Naive thymus-derived CD4-positive, alpha-beta T cell (primary cell): ENCODE measurements around the gene TMEM33. TPM values are rescaled to one million over a fixed set of nuclear protein-coding genes. Genes with fewer than 3 reads are reported as not detected.

ENCODE experiments used
- ATAC-seq: fragments of 150-1000 bp; cut with Tn5 transposase; 2 replicates; pipeline ENCODE4 v1.10.0; 2021; ENCODE audit warnings: mild to moderate bottlenecking, moderate library complexity
- CTCF ChIA-PET: fragments of 350-600 bp; sonication (Branson Sonifier 250); formaldehyde crosslinking; loops from one replicate; lab custom pipeline; 2021; ENCODE audit warnings: antibody characterized with exemption; lab: Charles Lee
- POLR2A ChIA-PET: fragments of 350-600 bp; sonication (Branson Sonifier 250); formaldehyde crosslinking; loops from one replicate; lab custom pipeline; 2021; ENCODE audit warnings: antibody characterized with exemption, inconsistent platforms; lab: Charles Lee
- DNase-seq, 9 donors: peaks; one replicate each; pipeline versions ENCODE4 v3.0.0 to v3.0.0-alpha.2; 2020 to 2022; ENCODE audit warnings: mixed read lengths in 1 of 9
- H3K27ac ChIP-seq: one replicate; pipeline ENCODE4 v1.7.0; 2013; ENCODE audit warnings: mild to moderate bottlenecking, low read depth, low read length, moderate library complexity
- H3K27me3 ChIP-seq, 2 donors: one replicate each; pipeline ENCODE4 v1.7.0; 2013; ENCODE audit warnings: low read length in 2 of 2, mild to moderate bottlenecking in 2 of 2, moderate library complexity in 2 of 2; ENCODE audit not compliant: control insufficient read depth in 2 of 2, insufficient read depth in 2 of 2
- H3K36me3 ChIP-seq, 3 experiments: 1 replicate in 2 of 3; 2 replicates in 1 of 3; pipeline ENCODE4 v1.7.0; 2013; ENCODE audit warnings: low read length in 3 of 3, mild to moderate bottlenecking in 3 of 3, moderate library complexity in 1 of 3; ENCODE audit not compliant: insufficient read depth in 3 of 3, control insufficient read depth in 2 of 3
- H3K4me1 ChIP-seq, 2 donors: one replicate each; pipeline ENCODE4 v1.7.0; 2013; ENCODE audit warnings: low read length in 2 of 2, mild to moderate bottlenecking in 2 of 2, moderate library complexity in 1 of 2; ENCODE audit not compliant: control insufficient read depth in 2 of 2, insufficient read depth in 2 of 2
- H3K4me3 ChIP-seq: 2 replicates; pipeline ENCODE4 v1.7.0; 2013; ENCODE audit warnings: mild to moderate bottlenecking, low read length
- H3K9me3 ChIP-seq, 3 experiments: 1 replicate in 2 of 3; 2 replicates in 1 of 3; pipeline ENCODE4 v1.7.0; 2013; ENCODE audit warnings: low read length in 3 of 3; ENCODE audit not compliant: control insufficient read depth in 2 of 3
- H3K27ac Mint-ChIP-seq, 9 donors: one replicate each; pipeline ENCODE4 v1.8.0; 2020 to 2022; ENCODE audit warnings: mixed read lengths in 9 of 9, mild to moderate bottlenecking in 8 of 9, moderate library complexity in 5 of 9, inconsistent platforms in 2 of 9
- H3K27me3 Mint-ChIP-seq, 5 donors: one replicate each; pipeline ENCODE4 v1.8.0; 2021 to 2022; ENCODE audit warnings: mixed read lengths in 5 of 5, mild to moderate bottlenecking in 1 of 5
- H3K36me3 Mint-ChIP-seq, 5 donors: one replicate each; pipeline ENCODE4 v1.8.0; 2020 to 2022; ENCODE audit warnings: mixed read lengths in 5 of 5, mild to moderate bottlenecking in 3 of 5, inconsistent platforms in 1 of 5
- H3K4me1 Mint-ChIP-seq, 7 donors: one replicate each; pipeline ENCODE4 v1.8.0; 2020 to 2022; ENCODE audit warnings: mixed read lengths in 7 of 7, mild to moderate bottlenecking in 3 of 7, inconsistent platforms in 1 of 7
- H3K4me3 Mint-ChIP-seq, 10 donors: one replicate each; pipeline ENCODE4 v1.8.0; 2020 to 2022; ENCODE audit warnings: mild to moderate bottlenecking in 10 of 10, mixed read lengths in 10 of 10, moderate library complexity in 6 of 10, inconsistent platforms in 2 of 10
- H3K9me3 Mint-ChIP-seq, 11 donors: one replicate each; pipeline ENCODE4 v1.8.0; 2020 to 2022; ENCODE audit warnings: mixed read lengths in 11 of 11, mild to moderate bottlenecking in 4 of 11, inconsistent platforms in 1 of 11, moderate library complexity in 1 of 11
- intact Hi-C, 2 donors: fragments of 100-400 bp; cut with micrococcal nuclease; formaldehyde crosslinking; loops; one replicate each; pipeline ENCODE4 v1.15.1; 2023
- polyA plus RNA-seq, 2 donors: library from polyadenylated mRNA; unstranded; fragments of 300-500 nt; fragmentation: Illumina TruSeq; gene quantifications; one replicate each; pipeline ENCODE4 v1.2.3, GENCODE V29; 2021
- total RNA-seq, 6 experiments: library from RNA in 5 of 6; stranded (reverse) in 5 of 6; gene quantifications; 1 replicate in 5 of 6; 2 replicates in 1 of 6; pipeline ENCODE4 v1.2.3 and lab custom pipeline; 2021 to 2026

The TMEM33 gene
- total RNA-seq, result 10 to 100 TPM; 24.2 to 61.9 (median 39.6) TPM
- polyA plus RNA-seq, result 10 to 100 TPM; 14.9 to 20.7 TPM
- 39.4 reads per million, percentile 66 among the genes with 10 or more reads in this experiment for total RNA-seq (lab: John Stamatoyannopoulos, UW)

DNA sequence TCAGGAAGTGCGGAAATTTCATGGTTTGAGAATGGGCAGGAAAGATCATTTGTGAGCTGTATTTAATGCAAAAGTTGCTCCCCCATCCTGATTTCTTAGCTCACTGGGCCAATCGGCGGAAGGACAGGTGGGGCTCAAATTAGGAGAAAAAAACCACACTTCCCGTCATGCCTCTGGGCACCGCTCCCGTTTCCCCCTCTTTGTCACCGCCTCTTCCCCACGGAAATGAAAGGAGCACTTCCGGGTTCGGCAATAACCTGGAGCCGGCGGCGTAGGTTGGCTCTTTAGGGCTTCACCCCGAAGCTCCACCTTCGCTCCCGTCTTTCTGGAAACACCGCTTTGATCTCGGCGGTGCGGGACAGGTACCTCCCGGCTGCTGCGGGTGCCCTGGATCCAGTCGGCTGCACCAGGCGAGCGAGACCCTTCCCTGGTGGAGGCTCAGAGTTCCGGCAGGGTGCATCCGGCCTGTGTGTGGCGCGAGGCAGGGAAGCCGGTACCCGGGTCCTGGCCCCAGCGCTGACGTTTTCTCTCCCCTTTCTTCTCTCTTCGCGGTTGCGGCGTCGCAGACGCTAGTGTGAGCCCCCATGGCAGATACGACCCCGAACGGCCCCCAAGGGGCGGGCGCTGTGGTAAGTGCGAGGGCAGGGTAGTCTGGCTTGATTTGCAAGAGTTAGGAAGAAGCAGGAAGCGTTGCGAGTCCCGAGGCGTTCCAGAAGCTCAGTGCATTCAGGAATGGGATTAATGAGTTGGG lies at the start of gene TMEM33:
Gene TMEM33 (plus strand): TSS at position 529 of the 751 bp plus-strand sequence. CDS start 56 bp downstream, at position 585.
- DNase-seq (peak; percentile 48 to 81 (median 75)), ATAC-seq (peak; percentile 89)
- intact Hi-C loops, result loop anchor here (1.0 to 5.0 kb wide), 2 partner anchors 55 to 722 kb away; partner anchors contain the start of genes SLC30A9 (in 2 of the 2) and ATP8A1 (in 1 of the 2)
- Histone ChIP-seq H3K27me3 (no peaks in the 10 kb centered on the region), H3K4me3 (peak within 1 kb of the TSS; percentile 84), H3K9me3 (no peaks in the 10 kb centered on the region), H3K4me1 (peaks cover 15 to 20% of the 10 kb centered on the region in 2 donors), H3K27ac (peak within 1 kb of the TSS; percentile 80), H3K36me3 (peaks cover 0 to 16% (median 6%) of the 10 kb centered on the region in 3 experiments)
- H3K4me3 Mint-ChIP-seq, result peak within 1 kb of the TSS; percentile 93 to 99 (median 96)
- peaks cover 4 to 14% (median 6%) of the 10 kb centered on the region in 5 donors for H3K36me3 Mint-ChIP-seq
- H3K27ac Mint-ChIP-seq, result peak within 1 kb of the TSS; percentile 71 to 97 (median 89)
- H3K4me1 Mint-ChIP-seq, result peaks cover 39 to 59% (median 52%) of the 10 kb centered on the region in 7 donors
- H3K27me3 Mint-ChIP-seq, result no peaks in the 10 kb centered on the region
- POLR2A ChIA-PET, result interaction anchor here (0.6 to 2.6 kb wide), 3 partner anchors 12 to 55 kb away, joined by 3 to 11 read pairs (median 3); partner anchors contain the start of gene SLC30A9
- peaks cover 0 to 3% (median 0%) of the 10 kb centered on the region in 11 donors for H3K9me3 Mint-ChIP-seq
- CTCF ChIA-PET, result no interaction called here

DNA sequence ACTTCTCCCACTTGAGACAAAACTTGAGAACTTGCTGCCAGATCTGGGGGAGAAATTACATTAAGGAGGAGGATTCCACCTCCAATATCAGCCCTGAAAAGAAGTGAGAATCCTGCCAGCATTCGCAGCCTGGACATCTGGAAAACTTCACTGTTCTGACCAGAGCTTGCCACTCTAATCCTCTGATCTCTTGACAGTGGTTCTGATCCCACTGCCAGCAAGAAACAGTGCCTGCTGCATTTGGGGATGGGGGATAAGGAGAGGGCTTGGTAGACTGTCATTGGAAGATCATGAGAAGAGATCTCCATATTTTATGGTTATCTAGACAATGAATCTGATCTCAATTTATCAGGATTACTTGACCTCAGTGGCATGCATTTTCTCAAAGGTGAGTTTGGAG lies 49.8 kb upstream of the TMEM33 start:
- H3K27me3 ChIP-seq, result peaks cover 0 to 17% of the 10 kb centered on the region in 2 donors
- Mint-ChIP-seq H3K4me3 (no peak overlapping the region), H3K4me1 (peaks cover 2 to 16% (median 9%) of the 10 kb centered on the region in 7 donors), H3K36me3 (no peaks in the 10 kb centered on the region), H3K27ac (no peak overlapping the region), H3K27me3 (peaks cover 31 to 66% (median 33%) of the 10 kb centered on the region in 5 donors), H3K9me3 (no peaks in the 10 kb centered on the region)
- no peaks in the 10 kb centered on the region for H3K9me3 ChIP-seq
- DNase-seq (no peak), ATAC-seq (no peak)
- no peak overlapping the region for H3K4me3 ChIP-seq
- ChIA-PET CTCF (no interaction called here), POLR2A (no interaction called here)
- H3K36me3 ChIP-seq, result no peaks in the 10 kb centered on the region
- intact Hi-C loops, result loop anchor here in 1 of 2 donors (10.0 kb wide), 1 partner anchor 509 kb away; the partner anchor contains the start of gene SHISA3
- no peak overlapping the region for H3K27ac ChIP-seq
- H3K4me1 ChIP-seq, result peaks cover 0 to 11% of the 10 kb centered on the region in 2 donors

DNA sequence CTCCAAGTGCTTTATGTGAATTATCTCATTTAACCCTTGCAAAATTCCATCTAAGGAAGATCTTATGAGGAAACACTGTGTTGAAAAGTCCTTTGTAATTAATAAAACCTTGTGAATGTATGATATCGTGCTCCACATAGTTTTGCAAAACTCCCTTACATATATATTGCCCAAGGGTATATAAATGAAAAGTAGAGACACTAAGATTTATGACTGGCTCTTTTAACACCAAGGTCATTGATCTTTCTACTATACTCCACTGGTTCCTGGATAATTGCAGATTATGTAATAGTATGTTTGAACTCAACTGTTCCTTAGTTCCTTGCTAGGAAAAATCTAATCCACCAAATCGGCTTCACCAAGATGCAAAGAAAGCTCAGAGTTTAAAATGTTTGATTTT lies 48.0 kb upstream of the TMEM33 start:
- intact Hi-C loops, result loop anchor here in 1 of 2 donors (10.0 kb wide), 1 partner anchor 508 kb away; the partner anchor contains the start of gene SHISA3
- H3K27ac Mint-ChIP-seq, result no peak overlapping the region

DNA sequence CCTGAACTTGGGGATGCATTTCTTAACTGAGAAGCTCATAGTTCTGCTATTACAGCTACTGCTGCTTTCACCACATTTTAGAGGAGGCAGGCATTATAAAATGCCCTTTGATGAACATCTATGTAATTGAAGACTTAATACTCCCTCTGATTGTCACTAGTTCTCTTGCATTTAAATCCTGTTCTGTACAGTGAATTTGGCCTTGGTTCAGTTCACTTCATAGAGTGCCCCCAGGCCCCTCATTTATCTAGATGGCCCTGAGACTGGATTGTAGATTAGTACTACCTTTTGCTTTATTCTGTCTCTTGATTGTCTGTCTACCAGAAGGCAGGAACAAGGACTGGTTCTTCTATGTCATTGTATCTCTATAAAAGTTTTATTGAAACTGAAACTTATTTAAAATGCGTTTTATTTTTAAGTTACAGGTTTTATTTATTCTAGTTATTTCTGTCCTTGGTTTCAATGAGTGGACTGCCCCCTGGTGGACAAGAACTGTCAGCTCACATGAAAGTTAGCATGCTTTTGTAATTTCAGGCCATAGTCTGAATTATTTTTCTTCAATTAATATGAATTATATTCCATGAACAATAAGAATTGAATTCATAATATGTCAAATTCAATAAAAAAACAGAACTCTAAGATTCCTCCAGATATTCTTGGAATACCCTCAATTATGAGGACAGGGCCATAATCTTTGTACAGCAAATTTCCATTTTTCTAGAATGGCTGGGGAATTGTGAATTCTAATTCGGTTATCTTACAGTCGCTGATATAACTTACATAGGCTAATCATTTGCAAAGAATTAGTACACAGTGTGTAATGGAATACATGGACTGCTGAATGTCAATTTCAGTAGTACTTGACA lies 47.2 kb upstream of the TMEM33 start:
- ChIA-PET CTCF (interaction anchor here (1.4 kb wide), 2 partner anchors 9 to 607 kb away, joined by 3 read pairs; no protein-coding TSS in a partner anchor), POLR2A (no interaction called here)

More for the DNA sequence above, 48.0 kb upstream of the TMEM33 start:
- Histone ChIP-seq H3K4me3 (no peak overlapping the region), H3K9me3 (no peaks in the 10 kb centered on the region), H3K36me3 (no peaks in the 10 kb centered on the region), H3K27me3 (peaks cover 0 to 2% of the 10 kb centered on the region in 2 donors), H3K4me1 (no peaks in the 10 kb centered on the region), H3K27ac (no peak overlapping the region)
- ATAC-seq (no peak), DNase-seq (no peak)
- H3K27me3 Mint-ChIP-seq, result peaks cover 24 to 51% (median 31%) of the 10 kb centered on the region in 5 donors
- H3K9me3 Mint-ChIP-seq, result no peaks in the 10 kb centered on the region
- ChIA-PET CTCF (interaction anchor here (1.4 kb wide), 2 partner anchors 8 to 606 kb away, joined by 3 read pairs; no protein-coding TSS in a partner anchor), POLR2A (no interaction called here)
- H3K36me3 Mint-ChIP-seq, result no peaks in the 10 kb centered on the region
- no peak overlapping the region for H3K4me3 Mint-ChIP-seq
- peaks cover 0 to 6% (median 0%) of the 10 kb centered on the region in 7 donors for H3K4me1 Mint-ChIP-seq

DNA sequence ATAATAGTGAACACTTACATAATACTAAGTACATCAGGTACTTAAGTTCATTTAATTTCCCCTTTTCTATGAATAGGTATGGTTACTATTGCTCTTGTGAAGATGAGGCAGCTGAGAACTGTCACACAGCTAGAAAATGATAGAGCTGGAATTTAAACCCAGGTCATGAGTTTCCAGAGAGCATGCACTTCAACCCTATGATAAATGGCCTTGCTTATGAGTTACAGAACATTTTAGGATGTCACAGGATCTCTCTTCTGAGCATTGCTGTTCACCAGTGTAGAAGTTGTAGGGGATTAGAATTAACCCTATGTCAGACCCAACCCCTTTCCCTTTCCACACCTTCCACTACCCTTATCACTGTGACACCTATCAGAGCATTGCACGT lies 46.5 kb upstream of the TMEM33 start:
- Mint-ChIP-seq H3K4me1 (no peaks in the 10 kb centered on the region), H3K9me3 (no peaks in the 10 kb centered on the region), H3K4me3 (no peak overlapping the region), H3K27ac (no peak overlapping the region), H3K36me3 (no peaks in the 10 kb centered on the region), H3K27me3 (peaks cover 24 to 44% (median 30%) of the 10 kb centered on the region in 5 donors)
- Histone ChIP-seq H3K27ac (no peak overlapping the region), H3K4me3 (no peak overlapping the region), H3K4me1 (no peaks in the 10 kb centered on the region), H3K9me3 (no peaks in the 10 kb centered on the region), H3K27me3 (no peaks in the 10 kb centered on the region), H3K36me3 (no peaks in the 10 kb centered on the region)
- POLR2A ChIA-PET, result no interaction called here
- DNase-seq, result no peak
- CTCF ChIA-PET, result interaction anchor here (1.4 kb wide), 1 partner anchor 9 kb away, joined by 3 read pairs; no protein-coding TSS in a partner anchor
- intact Hi-C loops, result loop anchor here (1.0 to 10.0 kb wide), 3 partner anchors 195 to 607 kb away; partner anchors contain the start of gene SHISA3 (in 1 of the 2)
- no peak for ATAC-seq

More for the DNA sequence above, 47.2 kb upstream of the TMEM33 start:
- H3K9me3 Mint-ChIP-seq, result no peaks in the 10 kb centered on the region
- no peaks in the 10 kb centered on the region for H3K36me3 Mint-ChIP-seq
- H3K4me3 Mint-ChIP-seq, result no peak overlapping the region
- peaks cover 0 to under 1% (median 0%) of the 10 kb centered on the region in 7 donors for H3K4me1 Mint-ChIP-seq
- intact Hi-C loops, result loop anchor here (1.0 to 10.0 kb wide), 3 partner anchors 195 to 607 kb away; partner anchors contain the start of gene SHISA3 (in 1 of the 2)
- Histone ChIP-seq H3K36me3 (no peaks in the 10 kb centered on the region), H3K27me3 (no peaks in the 10 kb centered on the region), H3K4me3 (no peak overlapping the region), H3K9me3 (no peaks in the 10 kb centered on the region), H3K4me1 (no peaks in the 10 kb centered on the region), H3K27ac (no peak overlapping the region)
- DNase-seq (peak in 4 of 9 donors; percentile 22 to 39 (median 29)), ATAC-seq (no peak)
- H3K27ac Mint-ChIP-seq, result no peak overlapping the region
- H3K27me3 Mint-ChIP-seq, result peaks cover 24 to 49% (median 31%) of the 10 kb centered on the region in 5 donors

GRCh38 chr4:41889317-41889716 lies 45.9 kb upstream of the TMEM33 start:
- Mint-ChIP-seq H3K4me3 (no peak overlapping the region), H3K9me3 (no peaks in the 10 kb centered on the region), H3K27ac (no peak overlapping the region), H3K4me1 (no peaks in the 10 kb centered on the region), H3K27me3 (peaks cover 25 to 44% (median 29%) of the 10 kb centered on the region in 5 donors), H3K36me3 (no peaks in the 10 kb centered on the region)
- Histone ChIP-seq H3K9me3 (no peaks in the 10 kb centered on the region), H3K27ac (no peak overlapping the region), H3K4me1 (no peaks in the 10 kb centered on the region), H3K4me3 (no peak overlapping the region), H3K36me3 (no peaks in the 10 kb centered on the region), H3K27me3 (no peaks in the 10 kb centered on the region)
- no peak for ATAC-seq
- intact Hi-C loops, result loop anchor here in 1 of 2 donors (10.0 kb wide), 1 partner anchor 505 kb away; the partner anchor contains the start of gene SHISA3
- CTCF ChIA-PET, result no interaction called here
- DNase-seq, result no peak
- POLR2A ChIA-PET, result no interaction called here
